GM18498 (cell line): ENCODE data around the gene LAMC3.
"Not testable (repeated sequence)": the region's sequence is repeated elsewhere in the genome, so short reads cannot be mapped to it uniquely, and the experiment has no call there.

Source experiments
- ATAC-seq: cut with Tn5 transposase; IDR thresholded peaks from one replicate; pipeline ENCODE4 v1.9.1; 2021; ENCODE audit warnings: mild to moderate bottlenecking, moderate library complexity; ENCODE audit not compliant: unreplicated experiment

LAMC3 gene

DNA sequence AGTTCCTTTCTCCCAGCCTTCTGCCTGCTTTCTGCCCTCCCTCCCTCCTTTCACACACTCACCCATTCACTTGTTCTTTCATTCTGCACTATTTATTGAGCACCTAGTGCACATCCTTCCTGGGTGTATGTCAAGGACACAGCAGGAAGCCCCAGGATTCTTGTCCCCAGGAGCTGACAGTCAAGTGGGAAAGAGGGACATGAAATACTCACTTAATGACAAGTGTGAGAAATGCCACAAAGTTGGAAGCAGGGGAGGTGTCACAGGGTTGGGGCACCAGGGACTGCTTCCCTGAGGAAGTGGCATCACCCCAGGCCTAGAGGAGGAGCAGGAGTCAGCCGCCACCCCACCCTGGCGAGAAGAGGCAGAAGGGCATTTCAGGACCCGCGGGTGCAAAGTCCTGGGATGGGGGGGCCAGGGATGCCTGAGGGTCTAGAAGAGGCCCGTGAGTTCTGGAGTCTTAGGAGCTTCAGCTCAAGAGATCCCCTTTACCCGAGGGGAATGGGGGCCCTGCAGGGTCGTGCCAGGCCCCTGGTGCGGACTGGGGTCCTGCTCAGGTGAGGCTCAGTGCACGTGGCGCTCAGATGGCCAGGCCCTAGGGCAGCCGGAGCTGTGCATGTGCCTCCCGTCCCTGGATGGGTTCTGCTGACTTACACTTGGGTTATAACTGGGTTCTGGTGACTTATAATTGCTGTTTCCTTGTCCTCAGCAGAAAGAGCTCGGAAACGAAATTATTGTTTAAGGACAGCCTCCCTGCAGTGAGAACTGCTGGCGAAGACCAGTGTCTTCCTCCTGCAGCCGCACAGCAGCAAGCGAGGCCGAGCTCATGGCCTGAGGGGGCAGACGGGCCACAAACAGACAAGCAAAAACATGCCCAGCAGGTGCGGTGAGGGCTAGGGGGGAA, 16.9 kb upstream of the LAMC3 start:
- ATAC-seq = no peak

DNA sequence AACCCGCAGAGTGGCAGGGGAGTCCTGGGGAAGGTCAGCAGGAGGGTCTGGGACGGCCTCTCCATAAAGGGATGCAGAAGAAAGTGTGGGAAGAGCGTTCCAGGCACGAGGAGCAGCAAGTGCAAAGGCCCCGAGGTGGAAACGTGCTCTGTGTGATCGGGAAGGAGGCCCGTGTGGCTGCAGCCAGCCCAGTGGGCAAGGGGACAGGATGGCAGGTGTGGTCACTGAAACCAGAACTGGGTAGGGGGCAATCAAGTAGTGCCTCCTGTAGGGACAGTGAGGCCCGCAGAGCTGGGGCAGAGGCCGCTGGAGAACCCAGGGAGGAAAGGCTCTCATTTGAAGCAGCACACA, 16.3 kb upstream of the LAMC3 start:
- ATAC-seq = no peak

DNA sequence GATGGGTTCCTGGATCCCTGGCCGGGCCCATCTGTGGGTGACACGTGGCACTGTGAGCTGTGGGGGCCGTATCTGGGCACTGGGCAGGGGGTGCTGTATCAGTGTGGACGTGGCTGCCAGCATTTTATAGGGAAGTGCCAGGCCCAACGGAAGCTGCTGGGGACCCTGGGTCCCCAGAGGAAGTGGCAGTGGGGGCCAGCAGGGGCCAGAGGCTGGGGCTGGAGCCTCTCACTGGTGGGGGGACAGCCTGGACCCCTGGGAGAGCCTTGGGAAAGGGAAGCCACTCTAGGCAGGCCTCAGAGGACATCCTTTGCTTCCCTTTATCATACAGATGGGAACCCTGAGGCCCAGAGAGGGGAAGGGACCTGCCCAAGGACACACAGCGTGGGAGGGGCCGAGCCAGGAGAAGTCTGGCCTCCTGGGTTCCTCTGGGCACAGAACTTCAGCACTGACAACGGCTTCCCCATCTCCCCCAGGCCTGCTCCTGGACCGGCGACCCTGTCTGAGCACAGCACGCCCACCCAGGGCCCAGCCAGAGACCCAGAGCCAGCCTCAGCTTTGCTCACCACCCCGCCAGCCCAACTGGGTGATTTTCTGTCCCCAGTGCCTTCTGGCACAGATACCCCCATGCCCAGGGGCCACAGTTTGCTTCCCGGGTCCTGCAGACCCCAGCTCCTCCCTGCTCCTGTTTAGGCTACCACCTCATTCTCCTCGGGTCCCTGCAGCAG, 15.5 kb upstream of the LAMC3 start:
- no peak for ATAC-seq

DNA sequence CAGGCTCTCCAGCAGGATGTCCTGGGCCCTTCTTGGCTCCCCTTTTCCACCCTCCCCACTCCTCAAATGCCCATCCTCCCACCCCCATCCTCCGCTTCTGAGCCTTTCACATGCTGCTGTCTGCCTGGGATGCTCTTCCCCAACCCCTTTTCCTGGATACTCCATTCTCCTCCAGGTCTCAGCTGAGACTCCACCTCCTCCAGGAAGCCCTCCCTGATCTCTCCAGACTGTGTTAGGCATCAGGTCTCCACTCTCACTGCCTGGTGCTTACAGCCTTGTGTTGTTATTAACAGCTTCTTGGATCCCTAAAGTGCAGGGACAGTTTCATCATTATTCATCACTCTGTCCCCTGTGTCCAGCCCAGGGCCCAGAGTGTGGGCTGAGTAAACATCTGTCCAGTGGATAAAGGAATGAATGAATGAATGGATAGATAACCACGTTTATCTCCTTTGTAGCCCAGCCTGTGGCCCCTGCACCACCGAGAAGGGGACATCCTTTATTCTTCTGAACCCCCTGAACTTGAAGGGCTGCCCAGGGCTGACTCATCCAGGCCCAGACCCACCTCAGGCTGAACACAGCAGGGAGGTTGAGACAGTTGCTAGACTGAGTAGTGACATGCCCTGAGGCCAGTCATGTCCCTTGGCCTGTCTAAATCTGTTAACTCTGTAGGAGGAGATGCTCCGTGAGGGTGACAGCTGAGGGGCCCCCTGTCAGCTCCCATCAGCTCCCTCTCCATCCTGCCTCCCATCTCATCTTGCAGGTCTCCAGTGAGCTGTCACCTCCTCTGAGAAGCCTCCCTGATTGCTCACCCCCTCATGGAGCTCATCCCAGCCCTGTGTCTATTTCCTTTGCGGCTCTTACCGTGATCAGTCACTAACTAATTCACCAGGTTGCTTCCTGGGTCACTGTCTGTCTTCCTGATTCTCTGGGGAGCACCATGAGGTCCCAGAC, 14.6 kb upstream of the LAMC3 start:
- ATAC-seq = no peak

DNA sequence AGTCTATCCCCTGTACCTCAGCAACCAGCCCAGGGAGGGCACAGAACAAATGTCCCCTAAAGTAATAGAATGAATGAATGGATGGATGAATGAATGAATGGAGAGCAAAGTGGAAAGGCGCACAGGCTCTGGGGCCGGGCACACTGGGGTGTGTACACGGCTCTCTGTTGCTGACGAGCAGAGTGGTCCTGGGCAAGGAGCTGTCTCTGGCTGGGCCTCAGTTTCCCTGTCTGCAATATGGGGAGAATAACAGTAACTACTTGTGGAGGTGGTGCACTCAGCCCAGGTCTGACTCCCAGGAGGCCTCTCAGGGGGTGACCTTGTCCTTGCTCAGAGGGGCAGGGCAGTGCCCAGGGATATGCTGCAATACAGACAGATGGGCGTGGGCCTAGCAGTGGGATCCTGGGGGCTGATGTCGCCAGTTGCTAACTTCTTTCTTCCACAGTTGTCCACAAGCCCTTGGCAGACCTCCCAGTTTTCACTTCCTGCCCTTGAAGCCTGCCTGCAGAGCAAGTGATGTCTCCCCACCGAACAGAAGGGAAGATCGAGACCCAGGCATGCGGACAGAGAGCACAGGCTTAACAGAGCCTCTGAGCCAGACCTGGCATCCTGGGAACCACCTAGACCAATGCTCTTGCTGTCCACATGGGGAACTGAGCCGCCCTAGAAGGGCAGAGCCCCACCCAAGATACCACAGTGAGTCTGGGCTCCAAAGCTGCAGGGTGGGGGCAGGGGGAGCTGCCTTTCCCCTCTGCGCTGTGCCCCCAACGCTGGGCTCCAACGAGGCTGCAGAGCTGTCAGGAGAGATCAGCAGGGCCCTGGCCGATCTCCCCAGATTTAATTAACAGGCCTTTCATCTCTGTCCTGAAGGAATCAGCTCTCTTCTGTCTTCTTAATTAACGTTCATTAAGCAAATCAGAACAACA, 13.6 kb upstream of the LAMC3 start:
- no peak for ATAC-seq

DNA sequence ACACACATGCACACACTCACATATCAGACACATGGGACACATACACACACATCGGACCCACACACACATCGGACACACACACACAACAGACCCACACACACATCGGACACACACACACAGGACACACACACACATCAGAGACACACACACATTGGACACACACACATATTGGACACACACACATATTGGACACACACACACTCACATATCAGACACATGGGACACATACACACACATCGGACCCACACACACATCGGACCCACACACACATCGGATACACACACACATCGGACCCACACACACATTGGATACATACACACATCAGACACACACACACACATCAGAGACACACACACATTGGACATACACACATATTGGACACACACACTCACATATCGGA, 12.8 kb upstream of the LAMC3 start:
- no peak for ATAC-seq

DNA sequence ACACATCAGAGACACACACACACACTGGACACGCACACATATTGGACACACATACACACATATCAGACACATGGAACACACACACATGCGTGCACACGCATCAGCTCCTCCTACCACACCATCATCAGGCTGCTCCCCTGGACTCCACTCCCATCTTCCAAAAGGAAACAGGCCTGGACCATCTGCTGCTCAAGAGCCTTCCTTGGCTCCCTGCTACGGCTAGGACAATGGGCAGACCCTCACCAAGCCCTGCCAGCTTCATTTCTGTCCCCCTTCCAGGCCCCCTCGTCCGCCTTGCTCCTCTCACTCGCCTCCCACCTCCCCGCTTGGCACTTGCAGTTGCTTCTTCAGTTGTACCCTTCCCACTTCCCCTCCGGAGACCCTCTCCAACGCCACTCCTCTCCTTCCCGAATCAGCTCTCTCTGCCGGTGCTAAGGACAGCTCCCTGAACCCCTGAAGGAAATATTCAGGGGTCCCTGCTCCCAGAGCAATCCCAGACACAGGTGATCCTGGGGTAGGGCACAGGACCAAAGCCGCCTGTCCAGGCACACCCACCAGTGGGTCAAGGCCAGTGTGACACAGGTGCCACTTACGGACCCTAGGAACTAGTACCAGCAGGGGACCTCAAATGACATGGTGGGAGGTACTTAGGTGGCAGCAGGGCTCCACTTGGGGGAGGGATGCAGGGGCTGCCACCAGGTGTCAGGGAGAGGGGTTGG, 12.1 kb upstream of the LAMC3 start:
- no peak for ATAC-seq

DNA sequence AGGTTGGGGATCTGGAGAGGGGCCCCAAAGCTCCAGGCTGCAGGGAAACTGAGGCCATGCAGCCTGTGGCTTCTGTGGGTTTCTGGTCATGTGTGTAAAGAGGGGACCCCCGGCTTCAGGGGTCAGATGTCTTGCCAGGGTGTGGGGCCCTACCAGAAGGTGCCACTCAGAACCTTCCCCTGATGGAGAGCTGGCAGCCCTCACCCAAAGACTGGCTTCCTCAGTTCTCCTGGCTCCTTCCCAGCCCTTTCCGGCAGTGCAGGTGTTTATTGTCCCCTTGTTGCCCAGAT, 11.6 kb upstream of the LAMC3 start:
- ATAC-seq = no peak

DNA sequence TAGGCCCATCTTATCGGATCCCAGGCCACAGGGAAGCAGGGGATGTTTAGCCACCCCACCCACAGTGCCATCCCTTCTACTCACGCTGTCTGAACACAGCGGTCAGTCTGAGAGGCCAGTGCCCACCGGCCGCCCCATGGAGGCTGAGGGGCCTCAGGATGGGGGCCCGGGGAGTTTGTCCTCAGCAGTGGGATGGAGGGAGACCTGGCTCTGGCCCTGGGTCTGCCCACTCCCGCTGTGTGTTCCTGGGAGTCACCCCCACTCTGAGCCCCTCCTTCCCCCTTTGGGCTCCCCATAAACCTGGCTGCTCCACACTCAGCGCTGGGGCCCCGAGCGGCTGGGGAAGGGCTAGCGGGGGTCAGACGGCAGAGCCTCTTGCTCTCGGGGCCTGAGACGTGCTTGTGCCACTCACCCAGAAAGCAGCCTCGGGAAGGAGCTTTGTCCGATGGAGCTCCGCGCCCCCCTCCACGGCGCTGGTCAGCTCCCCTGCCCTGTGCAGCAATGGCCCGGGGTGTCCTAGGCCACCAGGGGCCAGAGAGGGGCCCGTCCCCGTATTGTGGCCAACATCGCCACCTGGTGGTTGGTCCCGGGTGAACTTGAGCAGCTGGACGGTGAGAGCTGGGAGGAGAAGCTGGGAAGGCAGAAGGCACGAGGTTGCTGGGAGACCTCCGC, 10.9 kb upstream of the LAMC3 start:
- ATAC-seq = no peak

DNA sequence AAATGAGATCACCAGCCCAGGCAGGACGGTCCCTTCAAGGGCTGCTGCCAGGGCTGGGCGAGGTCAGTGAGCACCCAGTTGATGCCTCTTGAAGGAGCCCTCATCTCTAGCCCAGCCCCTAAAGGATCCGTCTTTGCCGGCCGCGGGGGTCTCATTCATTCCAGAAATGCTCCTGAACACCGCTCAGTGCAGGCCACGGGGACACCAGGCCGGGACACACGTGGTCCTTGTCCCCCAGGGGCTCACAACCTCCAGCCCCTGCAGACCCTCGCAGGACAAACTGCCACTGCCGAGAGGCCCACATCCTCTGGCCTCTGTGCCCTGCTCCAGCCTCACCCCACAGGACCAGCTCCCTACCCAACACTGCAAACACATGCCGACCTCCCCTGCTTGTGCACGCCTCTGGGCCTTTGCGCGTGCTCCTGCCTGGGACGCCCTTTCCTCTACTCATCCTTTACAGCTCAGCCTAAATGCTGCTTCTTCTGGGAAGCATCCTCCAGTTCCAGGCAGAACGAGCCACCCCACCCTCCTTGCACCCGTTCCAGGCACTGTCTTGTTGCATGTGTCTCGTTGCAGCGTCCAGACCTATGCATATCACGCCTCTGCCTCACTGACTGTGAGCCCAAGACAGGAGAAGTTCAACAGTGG, 10.3 kb upstream of the LAMC3 start:
- no peak for ATAC-seq

DNA sequence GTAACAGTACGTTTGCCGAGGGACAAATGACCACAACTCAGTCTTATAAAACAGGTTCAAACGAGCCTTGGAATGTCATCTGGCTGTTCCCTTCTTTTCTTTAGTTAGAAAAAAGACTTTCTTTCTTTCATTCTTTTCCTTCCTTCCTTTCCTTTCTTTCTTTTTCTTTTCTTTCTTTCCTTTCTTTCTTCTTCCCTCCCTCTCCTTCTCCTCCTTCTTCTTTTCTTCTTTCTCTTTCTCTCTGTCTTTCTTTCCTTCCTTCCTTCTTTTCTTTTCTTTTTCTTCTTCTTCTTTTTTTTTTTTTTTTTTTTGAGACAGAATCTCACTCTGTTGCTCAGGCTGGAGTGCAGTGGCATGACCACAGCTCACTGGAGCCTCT, 9.7 kb upstream of the LAMC3 start:
- ATAC-seq = no peak

DNA sequence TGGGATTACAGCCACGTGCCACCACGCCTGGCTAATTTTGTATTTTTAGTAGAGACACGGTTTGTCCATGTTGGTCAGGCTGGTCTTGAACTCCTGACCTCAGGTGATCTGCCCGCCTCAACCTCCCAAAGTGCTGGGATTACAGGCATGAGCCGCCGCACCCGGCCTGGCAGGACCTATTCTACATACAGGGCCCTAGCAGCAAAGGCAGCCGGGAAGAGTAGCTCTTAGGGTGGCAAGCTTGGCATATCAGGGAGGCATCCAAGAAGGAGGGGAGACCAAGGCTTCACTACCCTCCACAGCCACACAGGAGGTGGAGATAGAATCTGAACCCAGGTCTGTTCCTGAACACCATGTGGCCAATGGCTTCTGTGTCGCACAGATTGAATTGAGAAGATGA, 8.4 kb upstream of the LAMC3 start:
- not testable (repeated sequence) for ATAC-seq

DNA sequence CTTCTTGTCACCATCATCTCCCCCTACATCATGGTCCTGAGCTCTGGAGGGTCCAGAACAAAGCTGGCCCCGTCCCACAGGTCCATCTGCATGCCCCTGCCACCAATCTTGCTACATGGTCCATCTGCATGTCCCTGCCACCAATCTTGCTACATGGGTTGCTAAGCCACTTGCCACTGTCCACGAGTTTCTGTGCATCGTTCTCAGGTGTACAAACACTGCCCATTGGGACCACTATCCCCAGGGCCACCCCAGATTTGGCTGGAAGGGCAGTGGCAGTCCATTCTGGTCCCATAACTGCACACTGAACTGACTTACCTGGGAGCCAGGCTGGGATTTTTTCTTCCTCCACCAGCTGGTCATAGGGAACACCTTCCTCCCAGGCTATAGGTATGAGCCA, 8.0 kb upstream of the LAMC3 start:
- no peak for ATAC-seq

DNA sequence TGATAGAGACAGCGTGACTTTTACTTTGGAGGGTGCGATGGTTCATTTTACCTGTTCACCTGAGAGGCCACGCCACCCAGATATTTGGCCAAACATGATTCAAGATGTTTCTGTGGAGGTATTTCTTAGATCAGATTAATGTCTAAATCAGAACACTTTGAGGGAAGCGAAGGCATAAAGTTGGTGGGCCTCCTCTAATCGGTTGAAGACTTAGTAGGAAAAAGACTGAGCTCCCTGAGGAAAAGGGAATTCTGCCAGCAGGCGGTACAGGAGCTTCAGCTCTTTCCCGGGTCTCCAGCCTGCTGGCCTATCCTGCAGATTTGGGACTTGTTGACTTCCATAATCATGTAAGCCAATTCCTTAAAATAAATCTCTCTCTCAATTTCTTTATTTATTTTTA, 7.0 kb upstream of the LAMC3 start:
- no peak for ATAC-seq

DNA sequence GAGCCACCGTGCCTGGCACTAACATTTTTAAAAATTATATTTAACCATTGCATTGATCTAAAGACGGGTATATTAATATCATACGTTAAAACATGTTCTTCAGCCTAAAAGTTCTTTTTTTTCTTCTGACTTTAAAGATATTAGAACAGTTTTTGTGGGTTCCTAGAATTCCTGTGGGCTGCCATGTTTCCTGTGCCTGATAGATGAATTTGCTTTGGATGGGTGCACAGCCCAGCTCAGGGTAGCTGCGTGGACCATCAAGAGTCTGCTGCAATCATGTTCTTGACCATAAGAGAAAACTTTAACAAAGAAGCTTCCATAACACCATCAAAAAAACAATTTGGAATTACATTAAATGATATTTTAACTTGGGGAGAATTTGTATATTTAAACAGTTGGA, 2.4 kb upstream of the LAMC3 start:
- ATAC-seq = no peak

DNA sequence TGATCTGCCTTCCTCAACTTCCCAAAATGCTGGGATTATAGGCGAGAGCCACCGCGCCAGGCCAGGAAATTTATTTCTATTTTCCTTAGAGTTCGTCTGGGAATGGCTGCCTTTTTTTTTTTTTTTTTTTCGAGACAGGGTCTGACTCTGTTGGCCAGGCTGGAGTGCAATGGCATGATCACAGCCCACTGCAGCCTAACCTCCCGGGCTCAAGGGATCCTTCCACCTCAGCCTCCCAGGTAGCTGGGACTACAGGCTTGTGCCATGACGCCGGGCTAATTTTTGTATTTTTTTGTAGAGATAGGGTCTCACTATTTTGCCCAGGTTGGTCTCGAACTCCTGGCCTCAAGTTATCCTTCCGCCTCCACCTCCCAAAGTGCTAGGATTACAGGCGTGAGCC, 888 bp upstream of the LAMC3 start:
- ATAC-seq = no peak

DNA sequence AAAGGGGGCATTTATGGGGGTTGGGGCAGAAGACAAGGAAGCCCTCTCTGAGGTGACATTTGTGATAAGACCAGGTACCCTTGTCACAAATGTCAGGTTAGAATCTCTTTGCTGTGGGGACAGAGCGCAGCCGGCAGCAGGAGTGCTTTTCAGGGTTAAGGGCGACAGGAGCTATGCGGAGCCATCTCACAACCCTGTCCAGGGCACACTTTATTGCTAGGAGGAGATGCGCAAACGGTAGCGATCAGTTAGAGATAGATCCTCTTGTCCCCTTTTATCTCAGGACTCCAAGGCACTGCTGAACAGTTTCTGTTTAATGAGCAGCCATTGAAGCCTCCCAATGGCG, 438 bp upstream of the LAMC3 start:
- no peak for ATAC-seq

DNA sequence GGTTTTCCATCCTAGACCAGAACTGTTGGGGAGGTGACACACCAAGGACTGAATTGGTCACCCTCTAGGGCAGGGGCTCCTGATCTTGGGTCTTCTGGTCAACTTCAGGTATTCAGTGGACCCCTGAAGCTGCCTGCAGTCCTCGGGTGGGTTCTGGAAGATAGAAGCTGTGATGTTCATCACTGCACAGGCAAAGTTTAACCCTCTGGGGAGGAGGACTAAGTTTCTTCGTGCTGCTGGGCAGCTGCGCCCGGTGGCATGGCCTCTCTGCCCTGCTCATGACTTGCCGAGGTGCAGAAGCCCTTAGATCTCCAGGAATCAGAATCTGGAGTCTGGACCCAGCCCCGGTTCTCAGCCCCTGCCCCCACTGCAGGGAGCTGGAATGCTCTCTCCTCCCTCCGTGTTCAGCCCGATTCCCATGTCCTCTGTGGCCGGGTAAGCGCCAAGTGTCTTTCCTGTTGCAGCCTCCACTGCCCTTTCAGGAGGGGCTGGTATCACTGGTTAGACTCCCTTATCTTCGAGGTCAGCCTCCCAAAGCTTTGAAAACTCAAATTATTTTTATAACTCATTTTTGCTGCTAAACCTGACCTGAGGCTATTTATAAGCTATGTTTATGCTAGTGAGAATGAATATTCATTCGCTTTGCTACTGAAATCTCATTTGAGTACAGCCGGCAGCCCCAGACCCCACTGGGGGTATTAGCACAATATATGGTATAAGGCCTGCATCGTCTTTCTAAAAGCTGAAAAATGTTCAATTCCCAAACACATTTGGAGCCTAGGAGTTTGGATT, 1.7 kb downstream of the LAMC3 start:
- ATAC-seq = no peak
